Kidney tubule cell (primary cell): ENCODE results near the gene C9orf152.

Experiments
- DNase-seq: peaks from one replicate; pipeline ENCODE4 v3.0.0-alpha.2; 2018; ENCODE audit warnings: low spot score

Gene C9orf152

DNA sequence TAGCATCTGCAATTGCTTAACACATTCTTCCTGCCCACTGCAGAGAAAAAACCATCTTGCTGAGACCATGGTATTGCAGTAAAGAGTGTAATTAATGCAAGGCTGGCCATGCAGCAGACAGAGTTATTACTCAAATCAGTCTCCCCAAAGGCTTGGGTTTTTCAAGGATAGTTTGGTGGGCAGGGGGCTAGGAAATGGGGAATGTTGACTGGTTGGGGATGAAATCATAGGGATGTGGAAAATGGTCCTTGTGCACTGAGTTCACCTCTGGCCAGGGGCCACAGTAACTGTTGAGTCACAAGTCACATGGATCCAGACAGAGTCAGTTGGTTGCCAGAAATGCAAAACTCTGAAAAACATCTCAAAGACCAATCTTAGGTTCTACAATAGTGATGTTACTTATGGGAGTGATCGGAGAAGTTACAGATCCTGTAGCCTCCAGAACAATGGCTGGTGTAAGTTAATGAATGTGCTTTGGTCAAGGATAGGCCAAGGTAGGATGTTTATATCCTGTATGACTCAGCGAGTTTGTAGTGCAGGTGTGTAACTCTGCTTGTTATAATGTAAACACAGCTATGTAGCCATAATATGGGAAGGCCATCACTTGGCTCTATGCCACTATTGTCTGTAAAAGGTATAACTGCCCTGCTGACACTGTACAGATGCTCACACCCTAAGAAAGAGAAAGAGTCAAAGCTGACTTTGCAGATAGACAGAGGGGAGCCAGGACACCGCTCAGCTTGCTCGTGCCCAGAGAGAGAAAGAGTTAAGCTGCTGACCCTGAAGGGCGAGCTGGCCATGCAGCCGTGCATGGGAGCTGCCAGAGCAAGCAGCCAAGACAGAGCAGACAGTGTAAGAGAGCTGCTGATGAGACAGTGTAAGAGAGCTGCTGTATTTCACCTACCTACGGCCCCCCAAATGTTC lies 27.2 kb downstream of the C9orf152 start:
- peak; percentile 63 for DNase-seq

DNA sequence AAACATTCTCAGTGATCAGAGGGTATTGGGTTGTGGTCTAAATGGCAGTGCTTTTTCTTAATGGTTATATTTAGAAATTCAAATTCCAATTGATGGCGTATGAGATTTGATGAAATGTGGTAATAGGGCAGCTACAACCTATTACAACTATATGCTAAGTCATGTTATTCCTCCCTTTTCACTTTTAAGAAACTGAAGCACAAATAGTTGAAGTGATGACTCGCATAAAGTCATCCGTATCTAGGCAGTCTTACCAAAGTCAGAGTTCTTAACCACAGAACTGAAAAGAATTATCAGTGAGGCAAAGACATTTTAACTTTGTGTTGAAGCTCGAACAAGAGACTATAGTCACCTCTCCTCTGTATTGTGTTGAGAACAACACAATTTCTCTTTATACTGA lies 28.2 kb downstream of the C9orf152 start:
- DNase-seq, result peak; percentile 73

DNA sequence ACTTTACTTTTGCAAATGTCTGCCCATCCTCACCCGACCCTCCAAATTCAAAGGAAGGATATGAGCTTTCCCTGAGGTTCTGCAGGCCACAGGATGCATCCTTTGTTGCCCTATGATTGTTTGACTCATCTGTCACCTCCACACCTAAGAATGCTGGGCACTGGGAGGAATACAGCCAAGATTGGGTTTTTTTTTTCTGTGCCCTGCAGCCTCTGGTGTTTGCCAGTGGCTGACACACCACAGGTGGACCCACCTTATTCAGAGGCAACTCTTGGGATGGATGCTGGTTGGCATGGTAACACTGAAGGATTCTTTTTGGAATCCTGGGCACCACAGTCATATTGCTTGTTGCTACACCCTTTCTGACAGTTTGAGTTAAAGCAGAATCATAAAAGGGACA lies 29.7 kb downstream of the C9orf152 start:
- peak; percentile 38 for DNase-seq

DNA sequence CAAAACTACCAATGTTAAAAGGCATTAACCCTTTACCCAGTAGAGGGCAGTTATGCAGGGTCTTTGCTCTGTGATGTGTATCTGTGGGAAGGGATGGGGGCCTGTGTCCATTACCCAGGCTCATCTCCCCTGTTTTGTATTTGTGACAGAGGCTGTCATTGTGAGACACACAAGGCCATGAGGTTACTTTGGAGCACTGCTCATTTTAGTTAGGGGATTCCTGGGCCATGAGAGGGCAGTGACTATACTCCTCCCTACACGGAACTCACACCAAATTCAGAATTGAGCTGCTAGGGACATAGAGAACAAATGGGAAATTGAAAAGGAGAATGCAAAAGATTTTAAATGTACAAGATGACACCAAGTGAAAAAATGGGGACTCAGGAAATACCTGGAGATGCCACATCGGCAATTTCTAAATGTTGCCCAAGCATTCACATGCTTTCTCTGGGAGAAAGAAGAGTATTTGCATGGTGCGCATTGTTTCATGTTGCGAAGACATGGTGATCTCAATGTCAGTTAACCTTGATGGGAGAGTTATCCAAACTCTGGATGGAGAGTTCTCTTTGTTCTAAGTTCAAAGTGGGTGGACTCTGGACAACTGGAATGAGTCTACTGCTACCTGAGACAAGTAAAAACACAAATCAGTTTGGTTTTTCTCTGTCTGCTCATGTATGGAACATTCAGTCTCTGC lies 32.5 kb downstream of the C9orf152 start:
- DNase-seq, result no peak

DNA sequence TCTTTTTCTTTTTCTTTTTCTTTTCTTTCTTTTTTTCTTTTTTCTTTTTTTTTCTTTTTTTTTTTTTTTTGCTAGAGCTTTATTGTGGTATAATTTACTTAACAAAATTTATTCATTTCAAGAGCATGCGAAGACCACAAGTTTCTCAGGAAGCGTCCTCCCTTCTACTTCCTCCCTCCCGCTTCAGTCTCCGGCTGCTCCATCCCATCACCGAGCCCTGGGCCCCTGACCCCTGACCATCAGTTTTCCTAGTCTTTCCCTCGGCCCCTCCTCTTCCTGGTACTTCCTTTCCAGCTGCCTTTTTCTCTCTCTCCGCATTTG lies 34.7 kb downstream of the C9orf152 start:
- DNase-seq, result no peak

DNA sequence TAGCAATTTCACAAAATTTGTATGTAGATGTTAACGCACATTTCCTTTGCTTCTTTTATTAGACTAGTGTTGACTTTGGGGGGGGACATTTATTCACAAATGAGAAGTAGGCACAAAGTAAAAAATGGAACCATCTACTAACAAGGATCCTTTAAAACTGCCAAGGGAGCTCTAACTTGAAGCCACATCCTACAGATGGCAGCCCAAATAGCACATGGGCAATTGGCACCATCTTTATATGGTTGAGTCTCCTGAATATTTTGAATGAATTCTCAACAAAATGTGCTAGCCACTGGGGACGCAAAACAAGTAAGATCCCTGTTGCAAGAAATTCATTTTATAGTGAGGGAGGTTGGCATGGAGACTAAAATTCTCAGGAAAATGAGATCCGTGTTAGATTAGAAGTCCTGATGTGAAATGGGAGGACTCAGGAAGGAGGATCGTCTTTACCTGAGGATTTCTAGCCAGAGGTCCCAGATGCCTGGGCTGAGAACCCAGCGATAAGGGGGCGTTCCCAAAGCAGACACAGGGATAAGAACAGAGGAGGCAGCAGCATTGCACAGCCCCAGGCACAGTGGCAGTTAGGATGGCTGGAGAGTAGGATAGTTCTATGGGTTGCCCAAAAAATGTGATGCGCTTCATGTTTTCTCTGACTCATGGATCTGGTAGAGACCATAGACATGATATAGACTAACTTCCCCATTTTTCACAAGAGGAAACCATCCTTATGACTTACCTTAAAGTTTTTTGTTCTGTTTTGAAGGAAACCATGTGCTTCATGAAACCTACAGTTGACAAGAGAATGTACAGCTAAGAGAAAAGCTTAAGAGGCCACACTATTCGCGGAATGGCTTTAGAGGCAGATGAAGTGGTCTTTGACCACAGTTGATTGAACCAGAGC lies 37.4 kb downstream of the C9orf152 start:
- no peak for DNase-seq

DNA sequence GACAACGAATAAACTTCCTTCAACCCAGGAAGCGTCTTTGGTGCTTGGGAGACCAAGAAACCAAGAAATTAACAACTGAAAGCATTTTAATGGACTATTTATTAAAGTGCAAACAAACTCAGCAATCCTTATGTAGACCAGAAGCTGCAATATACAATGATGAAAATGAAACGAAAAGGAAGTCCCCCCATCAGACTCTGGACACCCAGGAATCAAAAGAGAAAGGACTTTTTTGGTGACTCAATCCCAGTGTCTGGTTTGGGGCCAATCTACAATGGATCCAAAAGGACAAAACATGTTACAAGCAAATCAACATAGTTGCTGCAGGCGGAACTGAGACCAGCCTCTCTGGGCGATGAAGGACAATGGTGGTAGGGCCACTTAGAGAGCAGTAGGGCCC lies 39.5 kb downstream of the C9orf152 start:
- DNase-seq, result no peak

DNA sequence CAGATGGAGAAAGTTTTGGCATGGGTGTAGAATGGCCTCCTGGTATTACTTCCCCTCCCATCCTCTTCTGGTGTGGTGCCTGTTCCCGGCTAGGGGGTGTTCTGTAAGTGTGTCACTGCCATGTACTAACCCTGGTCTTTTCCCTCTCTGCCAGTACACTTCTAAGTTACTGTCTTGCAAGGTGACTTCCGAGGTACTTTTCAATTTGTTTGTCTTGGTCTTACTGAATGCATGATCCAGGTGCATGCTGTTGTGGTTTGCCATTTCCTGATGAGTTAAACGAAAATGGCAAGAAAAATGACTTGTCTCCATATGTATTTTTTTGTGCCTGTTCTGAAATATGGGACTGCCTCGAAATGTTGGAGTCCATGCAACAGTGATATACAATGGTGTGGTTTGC lies 46.0 kb downstream of the C9orf152 start:
- DNase-seq, result no peak

DNA sequence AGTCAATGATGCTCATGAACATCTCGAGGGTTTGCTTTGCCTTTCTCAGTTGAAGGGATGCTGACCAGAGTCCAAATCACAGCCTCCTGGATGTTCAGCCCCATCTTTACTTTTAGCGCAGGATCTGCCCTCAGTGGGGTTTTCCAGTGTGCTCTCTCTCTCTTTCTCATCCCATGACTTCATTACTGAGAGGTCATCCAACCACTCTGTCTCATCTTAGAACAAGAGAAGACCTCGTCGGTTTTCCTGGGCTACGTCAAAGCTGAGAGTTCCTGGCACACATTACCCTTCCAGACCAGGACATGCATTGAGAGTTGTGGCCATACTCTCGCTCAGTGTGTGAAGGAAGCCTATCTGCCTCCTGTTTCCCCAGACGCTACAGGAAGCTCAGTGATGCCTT lies 47.3 kb downstream of the C9orf152 start:
- no peak for DNase-seq

DNA sequence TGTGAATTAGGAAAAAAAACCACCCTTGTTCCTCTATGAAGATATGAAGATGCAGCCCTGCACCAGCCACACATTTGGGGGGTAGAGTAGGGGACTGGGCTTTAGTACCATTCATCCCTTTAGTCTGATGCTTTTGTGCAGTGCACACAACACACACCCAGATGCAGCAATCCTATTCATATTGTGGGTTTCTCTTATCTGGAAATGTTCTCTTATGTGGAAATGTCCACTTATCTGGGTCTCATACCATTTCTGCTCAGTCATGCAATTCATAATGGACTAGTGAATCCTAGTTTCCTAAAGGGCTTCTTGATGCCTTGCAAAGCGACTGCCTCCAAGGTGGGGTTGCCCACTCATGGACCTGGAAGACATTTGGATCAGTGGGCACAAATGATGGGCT lies 47.8 kb downstream of the C9orf152 start:
- no peak for DNase-seq

DNA sequence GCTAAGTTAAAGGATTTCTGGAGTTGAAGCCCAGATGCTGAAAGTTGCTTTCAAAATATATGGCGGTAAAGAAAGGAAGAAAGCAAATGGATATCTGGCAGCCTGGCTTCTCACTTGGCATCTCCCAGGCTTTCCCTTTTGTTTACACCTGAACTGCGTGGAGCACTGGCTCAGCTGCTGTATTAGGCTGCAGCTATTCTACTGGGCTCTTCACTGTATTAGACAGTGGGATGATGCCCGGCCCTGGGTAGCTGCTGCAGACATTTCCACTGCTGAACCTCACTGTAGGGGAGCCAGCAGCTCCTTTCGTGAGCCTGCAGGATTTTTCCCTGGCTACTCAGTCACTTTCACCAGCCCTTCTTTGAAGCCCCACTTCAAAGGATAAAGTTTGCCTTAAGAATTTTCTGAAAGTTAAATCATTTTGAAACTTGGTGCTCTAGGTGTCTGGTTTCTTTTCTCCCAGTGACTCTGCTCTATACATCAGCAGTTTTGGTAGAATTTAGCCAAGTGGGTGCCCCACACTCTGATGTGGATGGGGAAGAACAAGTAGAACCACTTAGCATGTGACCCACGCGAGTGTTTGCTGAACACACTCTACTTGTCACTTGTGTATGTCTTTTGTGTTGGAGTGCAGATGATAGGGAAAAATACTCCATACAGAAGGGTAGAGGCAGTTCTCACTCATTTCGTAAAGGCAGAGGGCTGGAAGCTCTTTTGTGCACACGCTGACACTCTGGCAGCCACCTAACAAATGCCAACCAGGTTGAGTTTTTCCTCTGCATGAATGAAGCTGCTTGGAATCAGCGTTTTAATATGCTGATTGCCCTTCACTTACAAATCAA lies 49.9 kb downstream of the C9orf152 start:
- DNase-seq, result no peak

DNA sequence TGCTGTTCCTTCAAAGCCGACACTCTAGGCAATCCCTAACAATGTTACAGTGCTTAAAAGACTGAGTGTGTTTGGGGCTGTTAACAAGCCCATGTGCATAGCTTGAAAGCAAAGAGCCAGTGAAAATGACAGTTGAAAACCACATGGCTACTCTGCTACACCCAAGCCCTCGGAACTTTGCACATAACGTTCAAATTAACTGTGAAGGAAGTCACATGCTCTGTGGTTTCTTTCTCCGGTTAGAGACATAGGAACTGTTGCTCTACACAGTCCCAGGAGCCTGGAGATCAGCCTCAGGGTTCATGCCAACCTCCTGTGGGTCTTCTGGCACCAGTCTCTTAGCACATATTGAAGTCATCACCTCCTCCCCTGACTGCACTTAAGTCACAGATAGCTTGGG lies 51.1 kb downstream of the C9orf152 start:
- DNase-seq, result no peak

DNA sequence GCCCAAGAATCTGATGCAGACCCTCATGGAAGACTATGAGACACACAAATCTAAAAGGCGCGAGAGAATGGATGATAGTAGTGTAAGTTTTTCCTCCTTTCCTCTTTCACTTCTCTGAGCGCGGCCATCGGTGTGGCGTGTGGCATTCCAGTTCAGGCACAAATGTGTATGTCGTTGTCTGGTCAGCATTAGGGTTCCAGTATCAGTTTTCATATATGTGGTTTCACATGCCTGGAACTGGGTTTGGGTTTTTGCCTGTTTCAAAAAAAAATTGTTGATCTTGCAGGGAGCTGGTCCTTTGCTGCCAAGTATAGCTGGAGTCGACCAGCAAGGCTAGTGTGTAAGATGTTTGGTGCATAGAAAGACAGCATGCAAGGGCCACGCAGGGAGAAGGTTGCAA lies 51.5 kb downstream of the C9orf152 start:
- no peak for DNase-seq

DNA sequence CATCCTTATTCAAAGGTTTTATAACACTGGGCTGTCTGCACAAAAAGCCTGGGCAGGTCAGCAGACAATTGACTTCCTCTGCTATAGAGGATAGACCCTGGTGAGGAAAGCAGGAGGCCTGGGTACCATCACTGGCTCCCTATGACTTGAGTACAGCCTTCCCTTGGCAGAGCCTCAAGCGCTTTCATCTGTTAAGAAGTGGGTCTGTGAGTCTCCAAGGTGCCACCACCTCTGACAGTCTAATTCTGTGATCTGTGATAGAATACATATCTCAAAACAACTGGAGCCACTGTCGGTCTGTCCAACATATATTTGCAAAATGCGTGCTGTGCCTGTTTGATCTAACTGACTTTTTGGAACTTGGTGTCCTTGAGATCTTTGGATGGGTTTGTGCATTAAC lies 52.2 kb downstream of the C9orf152 start:
- DNase-seq, result no peak

DNA sequence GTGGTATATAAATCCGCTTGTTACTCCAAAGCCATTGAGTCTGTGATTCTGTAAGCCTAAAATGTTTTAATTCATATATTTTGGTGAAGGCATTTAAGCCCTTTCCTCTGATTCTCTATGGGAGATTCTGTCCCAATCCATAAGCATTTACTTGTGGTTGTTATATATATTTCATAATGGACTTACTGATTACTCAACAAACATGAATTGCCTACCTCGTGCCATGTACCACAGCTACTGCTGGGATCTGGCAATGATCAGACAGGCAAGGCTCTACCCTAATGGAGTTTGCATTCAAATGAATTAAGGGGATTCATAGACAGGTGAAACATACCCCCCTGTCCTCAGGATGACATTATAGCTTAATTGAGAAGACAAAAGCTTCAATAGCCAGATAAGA lies 54.5 kb downstream of the C9orf152 start:
- DNase-seq, result no peak

DNA sequence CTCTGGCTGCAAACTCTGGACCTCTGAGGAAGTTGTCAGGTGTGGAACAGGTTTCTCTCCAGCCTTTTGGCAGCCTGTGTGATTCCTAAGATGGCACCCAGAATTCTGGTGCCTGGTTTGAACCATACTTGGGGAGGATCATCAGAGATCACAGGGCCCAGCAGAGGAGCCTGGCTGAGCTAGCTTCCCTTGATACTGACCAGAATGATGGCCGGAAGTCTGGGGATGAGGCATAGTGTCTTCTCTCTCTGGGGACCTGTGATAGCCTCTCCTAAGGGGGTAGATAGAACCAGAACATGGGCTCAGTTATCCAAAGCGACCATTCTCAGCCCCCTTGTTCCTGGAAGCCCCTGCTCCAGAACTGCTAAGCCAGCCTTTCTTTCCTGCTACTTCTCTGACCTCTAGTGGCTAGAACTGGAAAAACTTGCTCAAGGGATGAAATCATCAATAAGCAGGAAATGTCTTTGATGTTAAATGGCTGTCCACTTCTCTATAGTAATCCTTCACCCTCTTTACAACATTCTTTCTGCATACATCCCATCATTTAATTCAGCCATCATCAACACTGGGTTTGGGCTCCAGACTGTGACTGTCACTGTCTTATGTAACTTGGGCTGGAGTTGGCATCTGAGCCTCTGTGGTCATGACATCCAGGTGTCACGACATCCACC lies 55.1 kb downstream of the C9orf152 start:
- DNase-seq, result peak; percentile 65
